ES-I3 (cell line): ENCODE results near the gene ZNF891.
A peak's percentile ranks its signal among the peaks of the same experiment; 100 is the strongest.

Experiments used
- H3K36me3 ChIP-seq: 2 replicates; pipeline ENCODE4 v1.6.1; 2013; ENCODE audit warnings: mild to moderate bottlenecking, low read length, control low read depth, moderate library complexity; ENCODE audit not compliant: insufficient read depth
- H3K4me1 ChIP-seq: 2 replicates; pipeline ENCODE4 v1.6.1; 2013; ENCODE audit warnings: mild to moderate bottlenecking, control low read depth, low read length; ENCODE audit not compliant: insufficient read depth
- H3K9ac ChIP-seq: 2 replicates; pipeline ENCODE4 v1.6.1; 2013; ENCODE audit warnings: low read depth, mild to moderate bottlenecking, low read length, moderate library complexity
- H3K9me3 ChIP-seq: 2 replicates; pipeline ENCODE4 v1.6.1; 2013; ENCODE audit warnings: mild to moderate bottlenecking, low read length, moderate library complexity; ENCODE audit not compliant: control insufficient read depth, insufficient read depth

The ZNF891 gene

GRCh38 chr12:133105620-133106019, 24.5 kb downstream of the ZNF891 start:
- peaks cover 67% of the 10 kb centered on the region for H3K9me3 ChIP-seq
- peaks cover 17% of the 10 kb centered on the region; the same call in 1 of the 2 replicates for H3K36me3 ChIP-seq
- no peaks in the 10 kb centered on the region for H3K4me1 ChIP-seq
- H3K9ac ChIP-seq, result no peak overlapping the region

GRCh38 chr12:133083345-133083744, 46.7 kb downstream of the ZNF891 start:
- Histone ChIP-seq H3K36me3 (peaks cover 8% of the 10 kb centered on the region), H3K9me3 (peaks cover 30% of the 10 kb centered on the region), H3K4me1 (no peaks in the 10 kb centered on the region), H3K9ac (no peak overlapping the region)

DNA sequence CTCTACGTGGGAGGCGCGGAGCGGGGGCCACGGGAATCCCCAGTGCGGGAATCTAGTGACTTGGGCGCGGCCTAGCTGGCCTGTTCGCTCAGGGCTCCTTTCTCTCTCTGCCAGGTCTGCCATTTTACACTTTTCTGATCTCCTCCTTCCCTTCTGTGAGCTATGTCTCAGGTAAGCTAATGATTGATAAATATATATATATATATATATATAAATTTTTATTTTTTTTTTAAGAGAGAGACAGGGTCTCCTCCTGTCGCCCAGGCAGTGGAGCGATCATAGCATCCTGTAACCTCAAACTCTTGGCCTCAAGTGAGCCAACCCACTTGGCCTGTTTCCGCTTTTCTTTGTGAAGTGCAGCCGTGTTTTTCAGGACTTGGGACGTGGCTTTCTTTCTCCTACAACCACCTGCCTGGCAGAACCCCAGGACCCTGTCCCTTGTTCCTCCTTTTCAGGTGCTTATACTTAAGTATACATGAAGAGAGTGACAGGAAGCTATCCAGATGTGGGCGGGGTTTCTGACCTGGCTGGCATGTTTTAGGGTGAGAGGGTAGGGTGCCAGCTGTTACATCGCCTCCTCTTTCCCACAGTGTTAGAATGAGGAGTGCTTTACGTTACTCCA, 48.8 kb downstream of the ZNF891 start:
- Histone ChIP-seq H3K4me1 (no peaks in the 10 kb centered on the region), H3K9me3 (peaks cover 28% of the 10 kb centered on the region), H3K9ac (peak overlapping the region; percentile 82), H3K36me3 (peaks cover 8% of the 10 kb centered on the region)

- Histone ChIP-seq H3K4me1 (no peaks in the 10 kb centered on the region), H3K9me3 (peaks cover 28% of the 10 kb centered on the region), H3K36me3 (peaks cover 8% of the 10 kb centered on the region), H3K9ac (peak within 1 kb of the TSS; percentile 82)
Measured at GRCh38 chr12:133080368-133081158, 49.5 kb downstream of the ZNF891 start, which contains the start of gene ZNF140. TSS of gene ZNF140 (plus strand) at chr12:133080923. CDS start at chr12:133081321, 398 bp downstream.

DNA sequence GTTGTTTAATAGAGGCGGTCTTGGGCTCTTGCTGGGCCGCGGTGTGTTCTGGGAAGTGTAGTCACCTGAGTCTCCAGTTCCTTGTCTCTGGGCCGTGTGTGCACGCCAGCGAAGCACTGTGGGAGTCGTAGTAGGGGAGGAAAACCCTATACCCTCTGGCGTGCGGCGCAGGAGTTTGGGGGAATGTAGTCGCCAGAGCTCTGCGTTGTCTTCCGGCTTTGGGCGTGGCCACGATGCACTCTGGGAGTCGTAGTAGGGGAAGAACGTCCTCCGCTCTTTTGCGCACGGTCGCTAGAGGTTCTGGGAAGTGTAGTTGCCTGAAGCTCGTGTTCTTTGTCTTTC, 50.1 kb downstream of the ZNF891 start:
- Histone ChIP-seq H3K4me1 (no peaks in the 10 kb centered on the region), H3K9me3 (peaks cover 28% of the 10 kb centered on the region), H3K9ac (peak overlapping the region; percentile 82), H3K36me3 (peaks cover 8% of the 10 kb centered on the region)

- H3K36me3 ChIP-seq, result no peaks in the 10 kb centered on the region
- no peak overlapping the region for H3K9ac ChIP-seq
- peaks cover 13% of the 10 kb centered on the region; the same call in 1 of the 2 replicates for H3K9me3 ChIP-seq
- no peaks in the 10 kb centered on the region for H3K4me1 ChIP-seq
Measured at GRCh38 chr12:133073836-133074235, 56.2 kb downstream of the ZNF891 start.

DNA sequence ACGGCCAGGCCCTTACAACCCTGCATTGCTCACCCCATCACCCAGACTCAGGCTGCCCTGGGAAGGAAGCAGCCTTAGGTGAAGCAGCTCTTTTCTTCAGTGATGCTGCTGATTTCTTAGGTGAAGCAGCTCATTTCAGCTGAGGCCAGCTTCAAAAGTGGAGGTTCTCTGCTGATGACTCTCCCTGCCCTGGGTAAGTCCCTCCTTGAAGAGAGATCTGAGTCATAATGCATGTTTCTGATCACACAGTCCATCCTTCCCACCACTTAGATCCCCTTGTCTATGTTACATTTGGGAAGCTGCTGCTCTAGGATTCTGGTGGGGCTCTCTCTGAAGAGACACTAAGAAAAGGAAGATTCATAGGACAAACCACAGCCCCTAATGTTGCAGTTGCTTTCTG, 66.5 kb downstream of the ZNF891 start:
- no peaks in the 10 kb centered on the region for H3K4me1 ChIP-seq
- H3K9ac ChIP-seq, result no peak overlapping the region
- peaks cover 58% of the 10 kb centered on the region for H3K9me3 ChIP-seq
- peaks cover 9% of the 10 kb centered on the region; the same call in 1 of the 2 replicates for H3K36me3 ChIP-seq

DNA sequence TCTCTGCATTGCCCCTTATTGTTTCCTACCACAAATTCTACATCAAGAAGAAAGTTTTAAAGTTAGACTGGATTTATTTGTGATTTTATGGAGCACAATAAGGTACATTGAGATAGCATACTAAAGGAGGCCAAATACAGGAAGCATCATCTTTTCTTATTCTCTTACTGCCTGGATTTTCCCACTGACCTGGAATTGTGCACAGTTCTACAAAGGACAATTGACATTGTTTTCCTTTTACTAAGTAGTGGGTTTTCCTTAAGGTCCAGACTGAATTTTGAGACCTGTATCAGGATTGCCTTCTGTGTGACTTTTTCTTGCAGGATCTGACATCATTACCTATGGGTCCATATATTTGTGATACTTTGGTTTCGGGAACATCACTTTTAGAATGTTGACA, 68.1 kb downstream of the ZNF891 start:
- Histone ChIP-seq H3K9me3 (peaks cover 66% of the 10 kb centered on the region), H3K4me1 (no peaks in the 10 kb centered on the region), H3K9ac (no peak overlapping the region), H3K36me3 (peaks cover 10% of the 10 kb centered on the region; the same call in 1 of the 2 replicates)

DNA sequence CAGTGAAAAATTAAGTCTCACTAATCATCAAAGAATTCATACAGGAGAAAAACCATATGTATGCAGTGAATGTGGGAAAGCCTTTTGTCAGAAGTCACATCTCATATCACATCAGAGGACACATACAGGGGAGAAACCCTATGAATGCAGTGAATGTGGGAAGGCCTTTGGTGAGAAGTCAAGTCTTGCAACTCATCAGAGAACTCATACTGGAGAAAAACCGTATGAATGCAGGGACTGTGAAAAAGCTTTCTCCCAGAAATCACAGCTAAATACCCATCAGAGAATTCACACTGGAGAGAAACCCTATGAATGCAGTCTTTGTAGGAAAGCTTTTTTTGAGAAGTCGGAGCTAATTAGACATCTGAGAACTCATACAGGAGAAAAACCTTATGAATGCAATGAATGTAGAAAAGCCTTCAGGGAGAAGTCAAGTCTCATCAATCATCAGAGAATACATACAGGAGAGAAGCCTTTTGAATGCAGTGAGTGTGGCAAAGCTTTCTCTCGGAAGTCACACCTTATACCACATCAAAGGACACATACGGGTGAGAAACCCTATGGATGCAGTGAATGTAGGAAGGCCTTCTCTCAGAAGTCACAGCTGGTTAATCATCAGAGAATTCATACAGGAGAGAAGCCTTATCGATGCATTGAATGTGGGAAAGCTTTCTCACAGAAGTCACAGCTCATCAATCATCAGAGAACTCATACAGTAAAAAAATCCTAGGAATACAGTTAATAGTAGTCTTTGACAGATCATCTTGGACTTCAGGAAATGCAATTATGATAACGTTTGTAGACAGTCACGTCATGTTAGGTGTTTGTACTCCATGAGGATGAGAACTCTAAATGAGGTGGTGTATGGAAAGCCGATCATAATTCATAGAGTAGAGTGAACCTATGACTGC, 71.6 kb downstream of the ZNF891 start:
- H3K36me3 ChIP-seq, result peaks cover 16% of the 10 kb centered on the region; the same call in 1 of the 2 replicates

DNA sequence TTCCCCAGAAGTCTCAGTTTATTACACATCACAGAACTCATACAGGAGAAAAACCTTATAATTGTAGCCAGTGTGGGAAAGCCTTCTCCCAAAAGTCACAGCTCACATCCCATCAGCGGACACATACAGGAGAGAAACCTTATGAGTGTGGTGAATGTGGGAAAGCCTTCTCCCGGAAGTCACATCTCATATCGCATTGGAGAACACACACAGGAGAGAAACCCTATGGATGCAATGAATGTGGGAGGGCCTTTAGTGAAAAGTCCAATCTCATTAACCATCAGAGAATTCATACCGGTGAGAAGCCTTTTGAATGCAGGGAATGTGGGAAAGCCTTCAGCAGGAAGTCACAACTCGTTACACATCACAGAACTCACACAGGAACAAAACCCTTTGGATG, 72.6 kb downstream of the ZNF891 start:
- Histone ChIP-seq H3K9me3 (peaks cover 62% of the 10 kb centered on the region), H3K9ac (no peak overlapping the region), H3K4me1 (no peaks in the 10 kb centered on the region), H3K36me3 (peaks cover 21% of the 10 kb centered on the region; the same call in 1 of the 2 replicates)

More for the DNA sequence above, 71.6 kb downstream of the ZNF891 start:
- no peak overlapping the region for H3K9ac ChIP-seq
- peaks cover 66% of the 10 kb centered on the region for H3K9me3 ChIP-seq
- H3K4me1 ChIP-seq, result no peaks in the 10 kb centered on the region
